ENCODE measurements around the gene MYO1B.

Gene MYO1B

GRCh38 chr2:191369034-191369433 lies 123.8 kb downstream of the MYO1B start:
- DNase-seq, result no peak

GRCh38 chr2:191374366-191374765 lies 129.2 kb downstream of the MYO1B start:
- no peak for DNase-seq

- DNase-seq, result no peak
These were observed 129.7 kb downstream of the MYO1B start for GRCh38 chr2:191374939-191375338.

GRCh38 chr2:191376981-191377629 lies 131.9 kb downstream of the MYO1B start:
- no peak for DNase-seq

- DNase-seq, result no peak
These were observed 134.2 kb downstream of the MYO1B start for GRCh38 chr2:191379375-191379774.

GRCh38 chr2:191382801-191383200 lies 137.6 kb downstream of the MYO1B start:
- no peak for DNase-seq

GRCh38 chr2:191383486-191383885 lies 138.3 kb downstream of the MYO1B start:
- DNase-seq, result no peak

GRCh38 chr2:191384829-191385228 lies 139.6 kb downstream of the MYO1B start:
- DNase-seq, result no peak

GRCh38 chr2:191385416-191386160 lies 140.4 kb downstream of the MYO1B start:
- DNase-seq, result no peak

- no peak for DNase-seq
These were observed 141.8 kb downstream of the MYO1B start for GRCh38 chr2:191386938-191387536.

- no peak for DNase-seq
These were observed 144.1 kb downstream of the MYO1B start for GRCh38 chr2:191389288-191389687.

GRCh38 chr2:191391171-191391570 lies 146.0 kb downstream of the MYO1B start:
- no peak for DNase-seq

- DNase-seq, result no peak
These were observed 148.8 kb downstream of the MYO1B start for GRCh38 chr2:191394043-191394442.

GRCh38 chr2:191396794-191397193 lies 151.6 kb downstream of the MYO1B start:
- no peak for DNase-seq

- no peak for DNase-seq
These were observed 154.4 kb downstream of the MYO1B start for GRCh38 chr2:191399601-191400000.

GRCh38 chr2:191401287-191401686 lies 156.1 kb downstream of the MYO1B start:
- no peak for DNase-seq

GRCh38 chr2:191402966-191403565 lies 157.9 kb downstream of the MYO1B start:
- no peak for DNase-seq

- DNase-seq, result no peak
These were observed 159.4 kb downstream of the MYO1B start for GRCh38 chr2:191404568-191404991.

- no peak for DNase-seq
These were observed 160.3 kb downstream of the MYO1B start for GRCh38 chr2:191405546-191405945.

GRCh38 chr2:191410646-191411436 lies 165.6 kb downstream of the MYO1B start:
- DNase-seq, result no peak

- DNase-seq, result no peak
These were observed 166.3 kb downstream of the MYO1B start for GRCh38 chr2:191411472-191411871.

- DNase-seq, result no peak
These were observed 167.1 kb downstream of the MYO1B start for GRCh38 chr2:191412353-191412752.

GRCh38 chr2:191415101-191415500 lies 169.9 kb downstream of the MYO1B start:
- no peak for DNase-seq

Measured in CD4-positive, alpha-beta T cell treated with Interleukin-17A for 1 hour (primary cell).